DMS 273 treated with DMSO at 0.1 percent for 48 hours (cell line): Measurements from ENCODE around the gene HACD3.
"Not testable (repeated sequence)": the region's sequence is repeated elsewhere in the genome, so short reads cannot be mapped to it uniquely, and the experiment has no call there.

Source experiments
- DNase-seq: peaks from one replicate; lab custom pipeline; 2025; lab: John Stamatoyannopoulos, UW

Gene HACD3

DNA sequence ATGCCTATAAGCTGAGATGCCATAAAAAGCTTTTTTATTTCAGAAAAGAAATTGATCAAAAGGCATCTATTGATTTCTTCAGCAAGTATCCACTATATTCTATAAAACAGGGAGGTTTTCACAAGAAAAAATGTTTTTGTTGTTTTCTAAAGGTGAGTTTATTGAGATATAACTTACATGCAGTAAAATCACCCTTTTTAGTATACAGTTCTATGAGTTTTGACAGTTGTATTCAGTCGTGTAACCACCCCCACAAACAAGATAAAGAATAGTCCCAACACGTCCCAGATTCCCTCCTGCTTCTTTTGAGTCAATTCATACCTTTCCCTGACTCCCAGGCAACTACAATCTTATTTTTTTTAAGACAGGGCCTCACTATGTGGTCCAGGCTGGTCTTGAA is 72.9 kb downstream of the HACD3 start:
- DNase-seq: no peak

- no peak for DNase-seq
Observed at GRCh38 chr15:65603559-65603958, 73.3 kb downstream of the HACD3 start.

- DNase-seq: peak; percentile 87
Observed at GRCh38 chr15:65610871-65611718, 80.8 kb downstream of the HACD3 start, which contains the start of gene INTS14. TSS of gene INTS14 (minus strand) at chr15:65611131. CDS start at chr15:65607380, 3,751 bp downstream.

GRCh38 chr15:65611888-65612615 is 81.8 kb downstream of the HACD3 start:
- no peak for DNase-seq

DNA sequence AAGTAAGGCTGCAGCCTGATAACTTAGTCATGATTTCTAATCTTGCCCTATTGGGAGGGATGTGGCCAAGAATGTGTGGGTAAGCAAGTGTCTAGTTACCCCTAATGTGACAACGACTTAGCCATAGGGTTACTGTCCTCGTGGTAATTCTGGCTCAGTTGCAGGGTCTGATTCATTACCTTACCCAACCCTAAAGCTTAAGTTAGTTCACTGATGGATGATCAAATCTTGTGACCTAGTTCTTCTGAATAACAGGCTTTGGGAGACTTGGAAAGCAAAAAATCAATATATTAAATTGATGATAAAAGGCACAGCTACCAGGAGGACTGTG is 82.3 kb downstream of the HACD3 start:
- no peak for DNase-seq

DNA sequence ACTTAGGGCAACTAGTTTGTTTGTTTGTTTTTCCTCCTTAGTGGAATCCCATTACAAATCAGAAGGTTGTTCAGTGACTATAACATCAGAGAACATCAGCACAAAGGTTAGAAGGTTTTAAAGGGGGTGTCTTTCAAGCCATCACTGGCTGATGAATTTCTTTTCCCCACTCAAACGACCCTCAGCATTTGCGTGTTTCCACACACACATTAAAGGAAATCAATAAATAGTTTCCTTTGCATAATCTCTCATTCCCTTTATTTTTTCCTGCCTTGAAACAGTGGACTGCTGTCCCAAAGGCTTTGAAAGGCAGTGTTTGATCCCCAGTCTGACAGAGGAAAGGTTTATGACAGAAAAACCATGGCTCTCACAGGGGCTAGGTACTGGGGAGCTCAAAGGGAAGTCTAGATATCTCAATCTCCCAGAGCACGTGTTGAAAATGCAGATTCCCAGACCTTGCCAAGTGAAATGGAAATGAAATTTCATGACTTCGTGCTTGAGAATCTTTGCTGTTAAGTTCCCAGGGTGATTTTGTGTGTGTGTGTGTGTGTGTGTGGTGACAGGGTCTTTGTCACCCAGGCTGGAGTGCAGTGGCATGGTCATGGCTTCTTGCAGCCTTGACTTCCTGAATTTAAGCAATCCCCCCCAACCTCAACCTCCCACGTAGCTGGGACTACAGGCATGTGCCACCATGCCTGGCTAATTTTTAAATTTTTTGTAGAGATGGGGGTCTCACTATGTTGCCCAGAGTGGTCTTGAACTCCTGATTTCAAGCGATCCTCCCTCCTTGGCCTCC is 82.9 kb downstream of the HACD3 start:
- DNase-seq: no peak

DNA sequence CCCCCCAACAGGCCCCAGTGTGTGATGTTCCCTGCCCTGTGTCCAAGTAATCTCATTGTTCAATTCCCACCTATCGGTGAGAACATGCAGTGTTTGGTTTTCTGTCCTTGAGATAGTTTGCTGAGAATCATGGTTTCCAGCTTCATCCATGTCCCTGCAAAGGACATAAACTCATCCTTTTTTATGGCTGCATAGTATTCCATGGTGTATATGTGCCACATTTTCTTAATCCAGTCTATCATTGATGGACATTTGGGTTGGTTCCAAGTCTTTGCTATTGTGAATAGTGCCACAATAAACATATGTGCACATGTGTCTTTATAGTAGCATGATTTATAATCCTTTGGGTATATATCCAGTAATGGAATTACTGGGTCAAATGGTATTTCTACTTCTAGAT is 85.6 kb downstream of the HACD3 start:
- DNase-seq: not testable (repeated sequence)

- no peak for DNase-seq
Observed at GRCh38 chr15:65618560-65619109, 88.4 kb downstream of the HACD3 start.

DNA sequence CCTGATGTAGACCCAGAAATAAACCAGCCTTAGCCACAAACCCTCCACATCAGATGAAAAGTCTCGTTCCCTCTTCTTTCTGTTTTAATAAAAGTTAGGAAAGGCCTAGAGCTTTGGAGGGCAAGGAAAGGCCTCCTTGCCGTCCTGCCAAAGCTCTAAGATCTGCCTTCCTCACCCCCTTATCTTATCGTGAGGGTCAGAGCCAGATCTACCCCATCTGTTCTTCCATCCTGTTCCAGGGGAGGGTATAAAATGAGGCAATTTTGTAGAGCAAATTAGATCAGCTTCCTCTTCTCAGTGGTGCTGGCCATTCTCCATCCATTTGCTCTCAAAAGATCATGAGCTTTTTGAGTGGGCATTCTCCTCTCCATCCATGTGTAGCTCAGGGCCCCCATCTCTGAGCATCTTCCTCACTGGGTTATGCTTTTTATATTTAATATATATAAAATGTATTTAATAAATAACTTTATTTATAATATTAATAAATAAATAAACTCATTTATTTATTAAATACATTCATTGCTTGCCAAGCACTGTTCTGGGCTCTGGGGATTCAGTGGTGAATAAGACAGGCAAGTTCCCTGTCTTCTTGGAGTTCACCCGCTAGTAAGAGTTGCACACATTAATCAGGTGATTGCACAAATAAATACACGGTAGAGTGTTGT is 89.5 kb downstream of the HACD3 start:
- no peak for DNase-seq

- DNase-seq: no peak
Observed at GRCh38 chr15:65620833-65621232, 90.6 kb downstream of the HACD3 start.

DNA sequence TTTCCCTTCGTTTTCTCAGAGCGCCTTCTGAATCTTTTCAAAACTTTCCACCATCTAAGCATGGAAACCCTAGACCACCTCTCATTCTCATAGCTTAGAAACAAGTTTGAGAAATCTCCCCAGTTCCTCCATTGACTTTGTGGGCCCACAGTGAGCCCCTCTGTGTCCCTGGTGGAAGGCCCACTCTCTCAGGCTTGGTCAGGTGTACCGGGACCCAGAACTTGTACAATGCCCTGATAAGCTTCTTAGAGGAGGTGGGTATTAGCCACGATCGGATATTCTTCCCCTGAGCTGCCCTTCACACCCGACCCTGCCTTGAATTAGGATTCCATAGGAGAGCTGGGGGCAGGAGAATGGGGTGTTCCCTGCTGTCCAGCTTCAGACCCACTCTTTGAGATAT is 91.4 kb downstream of the HACD3 start, which contains the start of gene SLC24A1:
Gene SLC24A1 (plus strand): TSS at position 301 of the 400 bp plus-strand sequence. CDS start 2,143 bp downstream, outside the sequence.
- no peak for DNase-seq

GRCh38 chr15:65623103-65623502 is 92.8 kb downstream of the HACD3 start:
- DNase-seq: no peak

- no peak for DNase-seq
Observed at GRCh38 chr15:65626856-65627255, 96.6 kb downstream of the HACD3 start.
